GM21528 (cell line): Measurements from ENCODE around the gene PRR7.

Experiments used
- ATAC-seq: cut with Tn5 transposase; IDR thresholded peaks from one replicate; pipeline ENCODE4 v1.9.1; 2021; ENCODE audit warnings: mild to moderate bottlenecking, moderate library complexity; ENCODE audit not compliant: unreplicated experiment, low FRiP score

The PRR7 gene

GRCh38 chr5:177466861-177467260 lies 20.2 kb downstream of the PRR7 start:
- ATAC-seq, result no peak

- no peak for ATAC-seq
Measured at GRCh38 chr5:177467436-177467835, 20.8 kb downstream of the PRR7 start.

GRCh38 chr5:177468329-177468684 lies 21.7 kb downstream of the PRR7 start:
- ATAC-seq, result no peak

GRCh38 chr5:177468685-177469628 lies 22.3 kb downstream of the PRR7 start:
- ATAC-seq, result no peak

GRCh38 chr5:177469750-177470525 lies 23.3 kb downstream of the PRR7 start:
- no peak for ATAC-seq

- no peak for ATAC-seq
Measured at GRCh38 chr5:177470759-177471536, 24.3 kb downstream of the PRR7 start.

- ATAC-seq, result no peak
Measured at GRCh38 chr5:177471610-177472356, 25.2 kb downstream of the PRR7 start.

GRCh38 chr5:177472460-177473442 lies 26.1 kb downstream of the PRR7 start:
- no peak for ATAC-seq

GRCh38 chr5:177473443-177474001 lies 26.9 kb downstream of the PRR7 start, which contains the start of gene DBN1:
DBN1 (minus strand) TSS chr5:177473634; CDS start chr5:177473521, 113 bp downstream.
- ATAC-seq, result no peak

- ATAC-seq, result no peak
Measured at GRCh38 chr5:177474002-177474476, 27.4 kb downstream of the PRR7 start.

- no peak for ATAC-seq
Measured at GRCh38 chr5:177474846-177475562, 28.4 kb downstream of the PRR7 start.

GRCh38 chr5:177475563-177476427 lies 29.2 kb downstream of the PRR7 start:
- ATAC-seq, result no peak

- no peak for ATAC-seq
Measured at GRCh38 chr5:177476531-177477233, 30.1 kb downstream of the PRR7 start.

GRCh38 chr5:177477701-177478477 lies 31.3 kb downstream of the PRR7 start:
- no peak for ATAC-seq
